ENCODE measurements around the gene AQP10. TPM values are rescaled to one million over a fixed set of nuclear protein-coding genes. Genes with fewer than 3 reads are reported as not detected.

The AQP10 gene
- total and polyA plus RNA-seq, 10 of the 15 experiments (the other 5 are each of a cell fraction or from before 2014, with no cell fraction given): not detected

DNA sequence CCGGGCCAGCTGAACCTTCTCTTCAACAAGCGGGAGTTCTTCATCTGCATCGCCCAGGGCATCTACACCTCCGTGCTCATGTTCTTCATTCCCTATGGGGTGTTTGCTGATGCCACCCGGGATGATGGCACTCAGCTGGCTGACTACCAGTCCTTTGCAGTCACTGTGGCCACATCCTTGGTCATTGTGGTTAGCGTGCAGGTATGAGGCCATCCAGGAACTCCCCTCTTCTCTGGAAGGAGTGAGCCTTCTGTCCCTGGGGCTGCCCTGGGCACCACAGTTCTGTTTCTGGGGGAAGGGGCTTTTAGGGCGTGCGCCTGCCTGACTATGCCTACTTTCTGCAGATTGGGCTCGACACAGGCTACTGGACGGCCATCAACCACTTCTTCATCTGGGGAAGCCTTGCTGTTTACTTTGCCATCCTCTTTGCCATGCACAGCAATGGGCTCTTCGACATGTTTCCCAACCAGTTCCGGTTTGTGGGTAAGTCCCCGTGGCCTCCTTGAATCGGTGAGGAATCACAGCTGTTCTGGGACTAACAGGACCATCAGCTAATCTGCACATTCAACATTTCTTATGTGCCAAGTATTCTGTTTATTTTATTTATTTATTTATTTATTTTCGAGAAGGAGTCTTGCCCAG, 25.5 kb downstream of the AQP10 start:
- CTCF ChIA-PET: interaction anchor here (1.0 to 12.1 kb wide), 10 partner anchors 11 to 200 kb away, joined by 3 to 94 read pairs (median 6); partner anchors contain the start of gene ATP8B2
- in situ Hi-C loops (cut with MboI): no loop called here
- POLR2A ChIA-PET: no interaction called here
- no peak for FAIRE-seq
- H2AFZ ChIP-seq (ENCODE audit: control insufficient read depth, low read depth, low read length): no peak overlapping the region
- no peak overlapping the region for H3K27ac ChIP-seq (ENCODE audit: control insufficient read depth, insufficient read depth)
- RAD21 ChIA-PET (ENCODE audit: unreplicated experiment): interaction anchor here (1.2 kb wide), 1 partner anchor 18 kb away, joined by 3 read pairs; no protein-coding TSS in a partner anchor
- peaks cover 2 to 19% of the 10 kb centered on the region in 2 experiments for H3K36me3 ChIP-seq (ENCODE audit: control insufficient read depth in 2 of 2, insufficient read depth in 2 of 2, low read length in 1 of 2)
- no peaks in the 10 kb centered on the region for H3K27me3 ChIP-seq (replicated peaks in 1 of 2; ENCODE audit: control insufficient read depth in 2 of 2, insufficient read depth in 2 of 2, low read length in 1 of 2)
- no peaks in the 10 kb centered on the region for H3K4me1 ChIP-seq (ENCODE audit: control insufficient read depth, insufficient read depth, low read length)
- H4K20me1 ChIP-seq (ENCODE audit: control insufficient read depth, insufficient read depth): no peaks in the 10 kb centered on the region
- no peak overlapping the region for H3K4me3 ChIP-seq
- SMC1A ChIA-PET (ENCODE audit: uncharacterized antibody, unreplicated experiment): interaction anchor here (1.1 to 4.4 kb wide), 3 partner anchors 10 to 200 kb away, joined by 4 to 33 read pairs (median 5); no protein-coding TSS in a partner anchor
- H3K9ac ChIP-seq (ENCODE audit: control insufficient read depth, insufficient read depth, low read length): no peak overlapping the region
- H3K9me3 ChIP-seq (replicated peaks; ENCODE audit: control insufficient read depth, insufficient read depth, low read length): no peaks in the 10 kb centered on the region
- TF ChIP-seq SIX5 (IDR thresholded peaks at IDR 0.05; ENCODE audit: low read depth, low read length, severe bottlenecking) (no peak), LARP7 (IDR thresholded peaks at IDR 0.05) (no peak), EP300 (IDR thresholded peaks at IDR 0.05; ENCODE audit: borderline replicate concordance in 1 of 2, control insufficient read depth in 1 of 2, low read depth in 2 of 2, low read length in 2 of 2) (no peak), RUNX3 (IDR thresholded peaks at IDR 0.05; ENCODE audit: low read length) (0 out of 2 replicates have a peak, but pooled peaks have one; percentile 21)
- ATAC-seq: no peak
- no peaks in the 10 kb centered on the region for H3K79me2 ChIP-seq (ENCODE audit: control insufficient read depth, insufficient read depth, low read length)
- no peak for DNase-seq (ENCODE audit: low read depth, low spot score)
- no TSS peak for BruUV-seq (replicated peaks)
- 79% methylated on average over 15 of the region's 15 CpGs for WGBS (ENCODE audit: insufficient coverage, insufficient replicate concordance, low lambda C conversion rate, missing lambda C conversion rate)
- intact Hi-C loops (cut with micrococcal nuclease; ENCODE audit: unreplicated experiment): no loop called here
- no peak overlapping the region for H3K4me2 ChIP-seq (ENCODE audit: control insufficient read depth, insufficient read depth)

DNA sequence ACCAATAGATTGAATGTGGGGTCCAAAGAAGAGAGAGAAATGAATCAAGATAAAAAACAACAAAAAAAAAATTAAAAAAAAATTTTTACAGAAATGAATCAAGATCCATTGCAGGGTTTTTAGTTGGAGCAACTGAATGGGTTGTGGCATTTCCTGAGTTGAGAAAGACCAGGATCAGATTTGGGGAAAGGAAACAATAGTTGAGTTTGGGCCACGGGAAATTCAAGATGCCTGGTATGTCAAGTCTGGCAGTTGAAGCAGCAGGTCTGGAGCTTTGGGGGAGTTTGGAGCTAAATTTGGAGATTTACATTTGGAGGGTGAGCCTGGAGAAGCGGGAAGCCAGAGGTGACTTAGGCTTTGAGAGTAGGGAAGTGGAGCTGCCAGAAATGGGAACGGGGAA, 27.1 kb downstream of the AQP10 start:
- FAIRE-seq (no peak), ATAC-seq (no peak), DNase-seq (ENCODE audit: low read depth, low spot score) (no peak)
- ChIA-PET CTCF (interaction anchor here (0.6 to 12.1 kb wide), 11 partner anchors 13 to 199 kb away, joined by 3 to 94 read pairs (median 5); no protein-coding TSS in a partner anchor), SMC1A (ENCODE audit: uncharacterized antibody, unreplicated experiment) (interaction anchor here (0.9 to 4.4 kb wide), 7 partner anchors 10 to 199 kb away, joined by 3 to 33 read pairs (median 3); no protein-coding TSS in a partner anchor), POLR2A (interaction anchor here (0.6 kb wide), 1 partner anchor 197 kb away, joined by 4 read pairs; no protein-coding TSS in a partner anchor), RAD21 (ENCODE audit: unreplicated experiment) (interaction anchor here (0.7 to 1.3 kb wide), 7 partner anchors 13 to 199 kb away, joined by 3 to 11 read pairs (median 5); no protein-coding TSS in a partner anchor)
- peaks cover 0 to 5% of the 10 kb centered on the region in 2 experiments; a peak in 2 of 4 replicates for H3K27me3 ChIP-seq (replicated peaks in 1 of 2; ENCODE audit: control insufficient read depth in 2 of 2, insufficient read depth in 2 of 2, low read length in 1 of 2)
- BruUV-seq (replicated peaks): no TSS peak
- H3K4me1 ChIP-seq (ENCODE audit: control insufficient read depth, insufficient read depth, low read length): peaks cover 3% of the 10 kb centered on the region
- H4K20me1 ChIP-seq (ENCODE audit: control insufficient read depth, insufficient read depth): no peaks in the 10 kb centered on the region
- H3K9me3 ChIP-seq (replicated peaks; ENCODE audit: control insufficient read depth, insufficient read depth, low read length): no peaks in the 10 kb centered on the region
- intact Hi-C loops (cut with micrococcal nuclease; ENCODE audit: unreplicated experiment) (loop anchor here (1.0 kb wide), 1 partner anchor 130 kb away; no protein-coding TSS in a partner anchor), in situ Hi-C loops (cut with MboI) (no loop called here)
- H3K27ac ChIP-seq (ENCODE audit: control insufficient read depth, insufficient read depth): no peak overlapping the region
- no peak overlapping the region for H3K9ac ChIP-seq (ENCODE audit: control insufficient read depth, insufficient read depth, low read length)
- no peak for TF ChIP-seq SREBF1 (IDR thresholded peaks at IDR 0.05; ENCODE audit: low read length)
- TF ChIP-seq, protein P1, sequence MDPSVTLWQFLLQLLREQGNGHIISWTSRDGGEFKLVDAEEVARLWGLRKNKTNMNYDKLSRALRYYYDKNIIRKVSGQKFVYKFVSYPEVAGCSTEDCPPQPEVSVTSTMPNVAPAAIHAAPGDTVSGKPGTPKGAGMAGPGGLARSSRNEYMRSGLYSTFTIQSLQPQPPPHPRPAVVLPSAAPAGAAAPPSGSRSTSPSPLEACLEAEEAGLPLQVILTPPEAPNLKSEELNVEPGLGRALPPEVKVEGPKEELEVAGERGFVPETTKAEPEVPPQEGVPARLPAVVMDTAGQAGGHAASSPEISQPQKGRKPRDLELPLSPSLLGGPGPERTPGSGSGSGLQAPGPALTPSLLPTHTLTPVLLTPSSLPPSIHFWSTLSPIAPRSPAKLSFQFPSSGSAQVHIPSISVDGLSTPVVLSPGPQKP (IDR thresholded peaks at IDR 0.05; ENCODE audit: low read depth, low read length): no peak
- TF ChIP-seq STAT3 (IDR thresholded peaks at IDR 0.05; ENCODE audit: low read depth, low read length): no peak
- no peak overlapping the region for H2AFZ ChIP-seq (ENCODE audit: control insufficient read depth, low read depth, low read length)
- H3K4me2 ChIP-seq (ENCODE audit: control insufficient read depth, insufficient read depth): no peak overlapping the region
- H3K36me3 ChIP-seq (ENCODE audit: control insufficient read depth in 2 of 2, insufficient read depth in 2 of 2, low read length in 1 of 2): peaks cover 2 to 19% of the 10 kb centered on the region in 2 experiments
- 95% methylated on average over 3 of the region's 3 CpGs for whole genome bisulfite sequencing (ENCODE audit: insufficient coverage, insufficient replicate concordance, low lambda C conversion rate, missing lambda C conversion rate)
- H3K79me2 ChIP-seq (ENCODE audit: control insufficient read depth, insufficient read depth, low read length): no peaks in the 10 kb centered on the region
- H3K4me3 ChIP-seq: no peak overlapping the region

Measured in GM12878 (cell line).